Inflammatory macrophage treated with lipopolysaccharide for 4 hours (primary cell): Measurements from ENCODE around the gene POP7.
A peak's percentile ranks its signal among the peaks of the same experiment; 100 is the strongest.
"Not testable (repeated sequence)": the region's sequence is repeated elsewhere in the genome, so short reads cannot be mapped to it uniquely, and the experiment has no call there.

Experiments used
- DNase-seq: peaks from one replicate; pipeline ENCODE4 v3.0.0-alpha.2; 2020

POP7 gene

DNA sequence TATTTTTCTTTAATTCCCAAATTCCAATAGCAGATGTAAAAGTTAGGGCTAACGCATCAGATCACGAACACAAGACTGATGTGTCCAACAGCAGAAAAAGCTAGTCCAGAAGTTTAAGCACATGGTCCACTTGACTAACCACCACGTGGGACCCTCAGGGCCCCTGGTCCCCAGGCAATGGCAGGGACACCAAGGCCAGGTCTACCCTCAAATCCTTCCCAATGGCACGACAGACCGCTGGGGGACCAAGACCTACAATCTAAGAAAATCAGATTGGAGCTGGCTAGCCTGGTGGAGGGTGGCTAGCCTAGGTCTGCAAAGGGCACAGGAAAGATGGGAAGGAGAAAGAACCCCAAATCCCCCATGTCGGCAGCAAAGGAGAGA lies 13.4 kb upstream of the POP7 start:
- no peak for DNase-seq

- no peak for DNase-seq
Observed at GRCh38 chr7:100693312-100694097, 12.4 kb upstream of the POP7 start.

DNA sequence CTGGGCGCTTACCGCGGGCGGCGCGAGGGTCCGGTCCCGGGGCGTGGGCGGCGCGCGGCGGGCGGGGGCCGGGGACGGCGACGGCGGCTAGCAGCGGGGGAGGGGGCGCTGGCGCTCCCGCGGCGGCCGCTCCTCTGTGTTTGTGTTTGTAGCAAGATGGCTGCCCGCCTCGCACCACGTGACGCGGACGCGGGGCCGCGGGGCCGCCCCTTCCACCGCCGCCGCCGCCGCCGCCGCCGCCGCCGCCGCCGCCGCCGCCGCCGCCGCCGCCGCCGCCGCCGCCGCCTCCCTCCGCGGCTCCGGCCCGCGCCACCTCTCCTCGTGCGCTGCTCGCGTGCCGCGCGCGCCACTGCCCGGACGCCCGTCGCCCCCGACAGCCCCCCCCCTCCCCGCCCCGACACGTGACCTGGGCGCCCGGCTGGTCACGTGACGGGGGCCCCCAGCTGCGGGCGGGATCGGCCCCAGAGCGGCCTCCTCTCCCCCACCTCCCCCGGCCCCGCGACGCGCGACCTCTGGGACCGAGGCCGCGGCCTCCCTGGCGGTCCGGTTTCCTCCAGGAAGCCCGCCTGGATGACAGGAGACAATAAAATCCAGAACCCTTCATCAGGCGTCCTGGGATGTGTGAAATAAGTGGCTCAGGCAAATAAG lies 11.7 kb upstream of the POP7 start, which contains the start of gene GIGYF1:
Gene GIGYF1 (minus strand): TSS at position 153 of the 648 bp plus-strand sequence. CDS start 6,012 bp downstream, outside the sequence.
- DNase-seq: peak; percentile 61

DNA sequence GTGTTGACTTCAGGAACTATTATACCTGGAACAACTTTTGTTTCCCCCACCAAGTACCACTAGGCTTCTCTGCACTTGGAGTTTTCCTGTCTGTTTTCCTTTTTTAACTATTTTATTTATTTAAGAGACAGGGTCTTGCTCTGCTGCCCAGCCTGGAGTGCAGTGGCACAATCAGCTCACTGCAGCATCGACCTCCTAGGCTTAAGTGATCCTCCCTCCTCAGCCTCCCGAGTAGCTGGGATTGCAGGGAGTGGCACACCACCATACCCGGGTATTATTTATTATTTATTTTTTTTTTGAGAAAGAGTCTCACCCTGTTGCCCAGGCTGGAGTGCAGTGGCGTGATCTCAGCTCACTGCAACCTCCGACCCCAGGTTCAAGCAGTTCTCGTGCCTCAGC lies 9.8 kb upstream of the POP7 start:
- no peak for DNase-seq

DNA sequence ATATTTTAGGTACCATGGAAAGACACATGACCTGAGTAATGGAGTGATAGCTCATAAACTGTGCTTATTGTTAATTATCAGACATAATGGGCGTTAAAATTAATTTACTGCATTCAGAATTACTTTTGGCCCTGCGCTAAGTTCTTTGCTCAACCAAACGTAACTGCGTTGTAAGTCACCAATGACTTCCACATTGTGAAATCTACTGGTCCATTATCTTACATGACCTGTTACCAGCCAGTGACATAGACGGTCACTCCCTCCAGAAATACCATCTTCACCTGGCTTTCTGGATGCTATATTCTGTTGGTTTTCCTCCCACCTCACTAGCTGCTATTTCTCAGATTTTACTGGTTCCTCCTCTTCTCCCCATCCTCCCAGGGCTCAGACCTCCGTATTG lies 6.9 kb upstream of the POP7 start:
- DNase-seq: no peak

DNA sequence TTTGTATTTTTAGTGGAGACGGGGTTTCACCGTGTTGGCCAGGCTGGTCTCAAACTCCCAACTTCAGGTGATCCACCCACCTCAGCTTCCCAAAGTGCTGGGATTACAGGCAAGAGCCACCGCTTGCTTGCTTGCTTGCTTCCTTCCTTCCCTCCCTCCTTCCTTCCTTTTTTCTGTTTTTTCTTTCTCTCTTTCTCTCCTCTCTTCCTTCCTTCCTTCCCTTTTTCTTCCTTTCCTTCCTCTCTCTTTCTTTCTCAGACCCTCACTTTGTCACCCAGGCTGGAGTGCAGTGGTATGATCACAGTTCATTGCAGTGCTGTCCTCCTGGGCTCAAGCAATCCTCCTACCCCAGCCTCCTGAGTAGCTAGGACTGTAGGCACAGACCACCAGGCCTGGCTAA lies 4.8 kb upstream of the POP7 start:
- not testable (repeated sequence) for DNase-seq

DNA sequence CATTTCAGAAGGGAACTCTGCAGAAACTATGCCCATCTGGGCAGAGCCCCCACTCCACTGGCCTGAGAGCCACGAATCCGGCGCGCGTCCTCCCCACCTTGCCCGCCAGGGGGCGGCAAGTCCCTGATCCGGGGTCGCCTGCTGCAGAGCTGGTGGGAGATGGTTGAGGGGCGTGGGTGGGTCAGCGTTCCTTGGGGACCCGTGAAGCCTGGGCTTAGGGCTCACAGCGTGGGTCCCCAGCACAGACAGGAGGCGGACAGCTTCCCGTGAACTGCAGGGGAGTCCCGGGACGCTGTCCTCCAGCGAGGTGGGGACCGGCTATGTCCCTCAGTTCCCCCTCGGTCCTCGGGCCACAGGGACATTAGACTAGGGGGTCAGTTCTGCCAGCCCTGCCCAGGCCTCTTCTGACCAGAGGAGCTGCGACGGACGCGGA lies 585 bp upstream of the POP7 start:
- peak; percentile 57 for DNase-seq

GRCh38 chr7:100706672-100707311 lies 871 bp downstream of the POP7 start:
- DNase-seq: no peak

DNA sequence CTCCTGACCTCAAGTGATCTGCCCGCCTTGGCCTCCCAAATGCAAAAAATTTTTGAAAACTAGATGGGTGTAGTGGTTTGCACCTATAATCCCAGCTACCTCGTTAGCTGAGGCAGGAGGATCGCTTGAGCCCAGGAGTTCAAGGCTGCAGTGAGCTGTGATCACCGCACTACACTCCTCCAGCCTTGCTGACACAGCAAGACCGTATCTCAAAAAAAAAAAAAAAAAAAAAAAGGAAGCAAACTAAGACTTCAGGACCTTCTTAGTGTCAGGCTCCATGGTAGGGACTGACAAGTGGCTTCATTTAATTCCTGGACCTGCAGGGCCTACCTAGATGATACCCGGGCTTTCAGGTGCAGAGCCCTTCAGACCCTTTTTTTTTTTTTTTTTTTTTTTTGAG lies 2.5 kb downstream of the POP7 start:
- no peak for DNase-seq

DNA sequence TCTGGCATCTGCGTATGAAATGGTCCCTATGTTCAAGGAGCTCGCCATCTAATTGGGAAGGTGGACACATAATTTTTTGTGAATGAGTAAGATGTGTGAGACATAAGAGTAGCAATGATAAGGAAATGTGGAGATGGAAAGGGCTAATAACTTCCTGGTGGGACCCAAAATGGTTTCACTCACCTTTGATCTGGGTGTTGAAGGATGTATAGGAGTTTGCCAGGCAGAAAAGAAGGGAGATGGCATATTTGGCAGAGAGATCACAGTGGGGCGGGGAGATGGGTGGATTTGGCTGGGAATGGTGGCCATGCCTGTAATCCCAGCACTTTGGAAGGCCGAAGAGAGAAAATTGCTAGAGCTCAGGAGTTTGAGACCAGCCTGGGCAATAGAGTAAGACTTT lies 4.5 kb downstream of the POP7 start:
- DNase-seq: no peak

GRCh38 chr7:100711369-100711768 lies 5.4 kb downstream of the POP7 start:
- no peak for DNase-seq

DNA sequence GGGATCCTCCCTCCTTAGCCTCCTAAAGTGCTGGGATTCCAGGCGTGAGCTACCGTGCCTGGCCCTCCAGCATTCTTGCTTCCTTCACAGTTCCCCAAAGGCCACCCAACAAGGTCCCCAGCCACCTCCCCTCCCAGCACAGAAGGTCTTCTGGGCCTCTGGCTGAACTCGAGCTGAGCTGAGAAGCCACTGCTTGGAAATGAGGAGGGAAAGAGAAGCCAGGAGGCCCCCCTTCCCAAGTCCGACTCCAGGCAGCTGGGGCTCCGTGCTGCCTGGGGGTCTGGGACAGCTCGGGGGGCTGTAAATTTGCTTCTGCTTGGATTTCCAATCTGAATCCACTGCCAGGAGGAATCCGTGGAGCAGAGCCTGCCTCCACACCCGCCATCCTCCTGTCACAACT lies 8.8 kb downstream of the POP7 start:
- no peak for DNase-seq

- not testable (repeated sequence) for DNase-seq
Observed at GRCh38 chr7:100717073-100717472, 11.2 kb downstream of the POP7 start.

DNA sequence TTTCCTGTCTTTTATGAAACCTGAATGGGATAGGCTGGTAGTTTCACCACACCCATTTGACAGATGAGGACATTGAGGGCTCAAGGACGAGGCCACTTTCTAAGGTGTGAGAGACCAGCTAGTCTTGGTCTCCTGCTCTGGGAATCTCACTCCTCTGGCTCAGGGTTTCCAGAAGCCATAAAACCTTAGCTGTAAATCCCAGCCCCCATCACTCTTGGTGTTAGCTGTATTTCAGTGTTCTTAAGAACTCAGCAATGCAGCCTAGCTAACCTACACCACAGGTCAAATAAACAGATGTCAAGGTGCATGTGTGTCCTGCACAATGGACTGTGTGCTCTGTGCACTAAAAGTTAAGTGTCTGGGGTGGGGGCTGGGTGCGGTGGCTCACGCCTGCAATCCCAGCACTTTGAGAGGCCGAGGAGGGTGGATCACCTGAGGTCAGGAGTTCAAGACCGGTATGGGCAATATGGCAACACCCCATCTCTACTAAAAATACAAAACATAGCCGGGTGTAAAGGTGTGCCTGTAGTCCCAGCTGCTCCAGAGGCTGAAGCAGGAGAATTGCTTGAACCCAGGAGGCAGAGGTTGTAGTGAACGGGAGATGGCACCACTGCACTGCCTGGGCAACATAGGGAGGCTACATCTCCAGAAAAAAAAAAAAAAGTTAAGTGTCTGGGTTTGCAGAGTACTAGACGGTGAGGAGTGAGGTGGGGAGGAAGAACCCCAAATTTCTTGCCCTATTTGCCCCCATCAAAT lies 13.8 kb downstream of the POP7 start:
- DNase-seq: no peak

DNA sequence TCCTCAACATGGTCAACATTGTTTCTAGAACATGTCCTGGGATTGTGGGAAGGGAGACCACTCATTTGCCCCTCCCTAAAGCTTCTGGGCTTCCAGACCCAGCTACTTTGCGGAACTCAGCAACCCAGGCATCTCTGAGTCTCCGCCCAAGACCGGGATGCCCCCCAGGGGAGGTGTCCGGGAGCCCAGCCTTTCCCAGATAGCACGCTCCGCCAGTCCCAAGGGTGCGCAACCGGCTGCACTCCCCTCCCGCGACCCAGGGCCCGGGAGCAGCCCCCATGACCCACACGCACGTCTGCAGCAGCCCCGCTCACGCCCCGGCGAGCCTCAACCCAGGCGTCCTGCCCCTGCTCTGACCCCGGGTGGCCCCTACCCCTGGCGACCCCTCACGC lies 14.4 kb downstream of the POP7 start, which contains the start of gene EPO:
Gene EPO (plus strand): TSS at position 190 of the 392 bp plus-strand sequence. CDS start 513 bp downstream, outside the sequence.
- DNase-seq: no peak

DNA sequence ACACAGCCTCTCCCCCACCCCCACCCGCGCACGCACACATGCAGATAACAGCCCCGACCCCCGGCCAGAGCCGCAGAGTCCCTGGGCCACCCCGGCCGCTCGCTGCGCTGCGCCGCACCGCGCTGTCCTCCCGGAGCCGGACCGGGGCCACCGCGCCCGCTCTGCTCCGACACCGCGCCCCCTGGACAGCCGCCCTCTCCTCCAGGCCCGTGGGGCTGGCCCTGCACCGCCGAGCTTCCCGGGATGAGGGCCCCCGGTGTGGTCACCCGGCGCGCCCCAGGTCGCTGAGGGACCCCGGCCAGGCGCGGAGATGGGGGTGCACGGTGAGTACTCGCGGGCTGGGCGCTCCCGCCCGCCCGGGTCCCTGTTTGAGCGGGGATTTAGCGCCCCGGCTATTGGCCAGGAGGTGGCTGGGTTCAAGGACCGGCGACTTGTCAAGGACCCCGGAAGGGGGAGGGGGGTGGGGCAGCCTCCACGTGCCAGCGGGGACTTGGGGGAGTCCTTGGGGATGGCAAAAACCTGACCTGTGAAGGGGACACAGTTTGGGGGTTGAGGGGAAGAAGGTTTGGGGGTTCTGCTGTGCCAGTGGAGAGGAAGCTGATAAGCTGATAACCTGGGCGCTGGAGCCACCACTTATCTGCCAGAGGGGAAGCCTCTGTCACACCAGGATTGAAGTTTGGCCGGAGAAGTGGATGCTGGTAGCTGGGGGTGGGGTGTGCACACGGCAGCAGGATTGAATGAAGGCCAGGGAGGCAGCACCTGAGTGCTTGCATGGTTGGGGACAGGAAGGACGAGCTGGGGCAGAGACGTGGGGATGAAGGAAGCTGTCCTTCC lies 15.0 kb downstream of the POP7 start:
- DNase-seq: no peak

DNA sequence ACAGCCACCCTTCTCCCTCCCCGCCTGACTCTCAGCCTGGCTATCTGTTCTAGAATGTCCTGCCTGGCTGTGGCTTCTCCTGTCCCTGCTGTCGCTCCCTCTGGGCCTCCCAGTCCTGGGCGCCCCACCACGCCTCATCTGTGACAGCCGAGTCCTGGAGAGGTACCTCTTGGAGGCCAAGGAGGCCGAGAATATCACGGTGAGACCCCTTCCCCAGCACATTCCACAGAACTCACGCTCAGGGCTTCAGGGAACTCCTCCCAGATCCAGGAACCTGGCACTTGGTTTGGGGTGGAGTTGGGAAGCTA lies 15.5 kb downstream of the POP7 start:
- no peak for DNase-seq

- DNase-seq: no peak
Observed at GRCh38 chr7:100722480-100723212, 16.7 kb downstream of the POP7 start.

GRCh38 chr7:100723732-100724275 lies 17.9 kb downstream of the POP7 start:
- no peak for DNase-seq

GRCh38 chr7:100724364-100724763 lies 18.4 kb downstream of the POP7 start:
- not testable (repeated sequence) for DNase-seq
